Stimulated activated effector memory CD8-positive, alpha-beta T cell treated with anti-CD3 and anti-CD28 coated beads, Interleukin-12 subunit alpha, Interleukin-12 subunit beta, amount 100 ng/mL, for 72 hours (primary cell): ENCODE data around the gene PLSCR1.
A peak's percentile ranks its signal among the peaks of the same experiment; 100 is the strongest.

Experiments
- ATAC-seq: fragments of 150-1000 bp; cut with Tn5 transposase; 2 replicates; pipeline ENCODE4 v1.10.0; 2021
- DNase-seq, 2 donors: peaks; one replicate each; pipeline ENCODE4 v3.0.0; 2021 to 2022; ENCODE audit warnings: low spot score in 2 of 2
- H3K27ac Mint-ChIP-seq: one replicate; pipeline ENCODE4 v1.8.0; 2022; ENCODE audit warnings: mild to moderate bottlenecking, mixed read lengths
- H3K36me3 Mint-ChIP-seq: one replicate; pipeline ENCODE4 v1.8.0; 2022; ENCODE audit warnings: mild to moderate bottlenecking, mixed read lengths
- H3K4me1 Mint-ChIP-seq: one replicate; pipeline ENCODE4 v1.8.0; 2022; ENCODE audit warnings: mixed read lengths
- H3K4me3 Mint-ChIP-seq: one replicate; pipeline ENCODE4 v1.8.0; 2022; ENCODE audit warnings: mild to moderate bottlenecking, mixed read lengths
- H3K9me3 Mint-ChIP-seq: one replicate; pipeline ENCODE4 v1.8.0; 2022; ENCODE audit warnings: mixed read lengths

PLSCR1 gene

DNA sequence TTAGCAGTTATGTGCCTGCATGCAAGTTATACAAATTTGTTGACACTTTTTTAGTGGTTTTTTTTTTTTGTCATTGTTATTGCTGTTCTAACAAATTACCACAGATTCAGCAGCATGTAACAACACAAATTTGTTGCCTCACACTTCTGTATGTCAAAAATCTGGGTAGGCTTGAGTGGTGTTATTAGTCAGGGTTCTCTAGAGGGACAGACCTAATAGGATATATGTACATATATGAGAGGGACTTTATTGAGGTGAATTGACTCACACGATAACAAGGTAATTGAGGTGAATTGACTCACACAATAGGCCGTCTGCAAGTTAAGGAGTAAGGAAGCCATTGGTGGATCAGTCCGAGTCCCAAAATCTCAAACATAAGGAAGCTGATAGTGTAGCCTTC, 15.0 kb upstream of the PLSCR1 start:
- H3K9me3 Mint-ChIP-seq: no peaks in the 10 kb centered on the region
- H3K27ac Mint-ChIP-seq: no peak overlapping the region
- H3K36me3 Mint-ChIP-seq: no peaks in the 10 kb centered on the region
- peaks cover 2% of the 10 kb centered on the region for H3K4me1 Mint-ChIP-seq
- no peak overlapping the region for H3K4me3 Mint-ChIP-seq
- ATAC-seq: no peak
- DNase-seq: no peak

DNA sequence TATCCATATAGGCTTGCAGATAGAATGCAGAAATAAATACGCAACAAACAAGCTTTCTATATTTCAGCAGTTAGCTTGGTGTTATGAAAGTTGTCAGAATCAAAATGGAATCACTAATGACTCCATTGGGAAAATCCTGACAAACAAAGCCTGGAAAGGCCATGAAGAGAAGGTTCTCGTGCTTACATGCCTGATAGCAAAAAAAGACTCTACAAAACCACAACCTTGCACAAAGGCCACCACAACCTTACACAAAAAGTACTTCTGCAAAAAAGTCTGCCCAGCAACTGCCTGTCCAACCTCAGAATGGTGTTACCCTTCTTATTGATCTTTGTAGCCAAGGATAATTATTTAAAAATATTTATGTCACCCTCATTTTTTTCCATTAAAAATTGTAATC, 14.4 kb upstream of the PLSCR1 start:
- Mint-ChIP-seq H3K36me3 (no peaks in the 10 kb centered on the region), H3K27ac (no peak overlapping the region), H3K4me3 (no peak overlapping the region), H3K4me1 (peaks cover 8% of the 10 kb centered on the region), H3K9me3 (no peaks in the 10 kb centered on the region)
- DNase-seq (no peak), ATAC-seq (no peak)

GRCh38 chr3:146557745-146558144, 13.3 kb upstream of the PLSCR1 start:
- ATAC-seq (no peak), DNase-seq (no peak)
- Mint-ChIP-seq H3K27ac (no peak overlapping the region), H3K36me3 (no peaks in the 10 kb centered on the region), H3K9me3 (no peaks in the 10 kb centered on the region), H3K4me1 (peaks cover 14% of the 10 kb centered on the region), H3K4me3 (no peak overlapping the region)

DNA sequence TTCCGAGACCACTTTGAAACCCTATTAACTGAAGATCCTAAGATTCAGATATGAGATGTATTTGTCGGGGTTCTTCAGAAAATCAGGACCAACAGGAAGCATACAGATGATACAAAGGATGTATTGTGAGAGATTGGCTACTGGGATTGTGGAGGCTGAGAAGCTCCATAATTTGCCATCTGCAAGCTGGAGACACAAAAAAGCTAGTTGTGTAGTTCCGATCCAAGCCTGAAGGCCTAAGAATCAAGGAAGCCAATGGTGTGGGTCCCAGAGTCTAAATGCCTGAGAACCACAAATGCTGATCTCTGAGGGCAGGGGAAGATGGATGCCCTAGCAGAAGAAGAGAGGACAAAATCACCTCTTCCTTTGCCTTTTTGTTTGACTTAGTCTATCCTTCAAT, 10.9 kb upstream of the PLSCR1 start:
- Mint-ChIP-seq H3K9me3 (no peaks in the 10 kb centered on the region), H3K4me3 (no peak overlapping the region), H3K4me1 (peaks cover 25% of the 10 kb centered on the region), H3K27ac (no peak overlapping the region), H3K36me3 (no peaks in the 10 kb centered on the region)
- DNase-seq: no peak
- no peak for ATAC-seq

GRCh38 chr3:146554151-146554760, 9.8 kb upstream of the PLSCR1 start:
- H3K36me3 Mint-ChIP-seq: no peaks in the 10 kb centered on the region
- H3K9me3 Mint-ChIP-seq: no peaks in the 10 kb centered on the region
- ATAC-seq: peak; percentile 53
- H3K4me1 Mint-ChIP-seq: peaks cover 33% of the 10 kb centered on the region
- no peak overlapping the region for H3K4me3 Mint-ChIP-seq
- no peak for DNase-seq
- no peak overlapping the region for H3K27ac Mint-ChIP-seq

GRCh38 chr3:146550743-146551510, 6.5 kb upstream of the PLSCR1 start:
- peak; percentile 77 for ATAC-seq
- no peaks in the 10 kb centered on the region for H3K36me3 Mint-ChIP-seq
- no peak overlapping the region for H3K27ac Mint-ChIP-seq
- no peaks in the 10 kb centered on the region for H3K9me3 Mint-ChIP-seq
- H3K4me3 Mint-ChIP-seq: no peak overlapping the region
- no peak for DNase-seq
- H3K4me1 Mint-ChIP-seq: peaks cover 54% of the 10 kb centered on the region

- peaks cover 54% of the 10 kb centered on the region for H3K4me1 Mint-ChIP-seq
- H3K4me3 Mint-ChIP-seq: no peak overlapping the region
- ATAC-seq: no peak
- no peaks in the 10 kb centered on the region for H3K9me3 Mint-ChIP-seq
- DNase-seq: no peak
- no peak overlapping the region for H3K27ac Mint-ChIP-seq
- no peaks in the 10 kb centered on the region for H3K36me3 Mint-ChIP-seq
Measured at GRCh38 chr3:146550070-146550615, 5.7 kb upstream of the PLSCR1 start.

GRCh38 chr3:146547235-146547835, 2.9 kb upstream of the PLSCR1 start:
- Mint-ChIP-seq H3K36me3 (peaks cover 6% of the 10 kb centered on the region), H3K4me3 (no peak overlapping the region), H3K27ac (no peak overlapping the region), H3K9me3 (no peaks in the 10 kb centered on the region), H3K4me1 (peaks cover 52% of the 10 kb centered on the region)
- DNase-seq (no peak), ATAC-seq (peak; percentile 36)

- H3K4me3 Mint-ChIP-seq: no peak overlapping the region
- H3K9me3 Mint-ChIP-seq: no peaks in the 10 kb centered on the region
- no peak for DNase-seq
- no peak overlapping the region for H3K27ac Mint-ChIP-seq
- ATAC-seq: peak; percentile 48
- peaks cover 59% of the 10 kb centered on the region for H3K4me1 Mint-ChIP-seq
- H3K36me3 Mint-ChIP-seq: peaks cover 6% of the 10 kb centered on the region
Measured at GRCh38 chr3:146546366-146546965, 2.1 kb upstream of the PLSCR1 start.

- peak overlapping the region; percentile 91 for H3K4me3 Mint-ChIP-seq
- H3K9me3 Mint-ChIP-seq: no peaks in the 10 kb centered on the region
- DNase-seq: no peak
- peak overlapping the region; percentile 96 for H3K27ac Mint-ChIP-seq
- peaks cover 11% of the 10 kb centered on the region for H3K36me3 Mint-ChIP-seq
- peaks cover 59% of the 10 kb centered on the region for H3K4me1 Mint-ChIP-seq
- no peak for ATAC-seq
Measured at GRCh38 chr3:146544929-146545528, 622 bp upstream of the PLSCR1 start.

DNA sequence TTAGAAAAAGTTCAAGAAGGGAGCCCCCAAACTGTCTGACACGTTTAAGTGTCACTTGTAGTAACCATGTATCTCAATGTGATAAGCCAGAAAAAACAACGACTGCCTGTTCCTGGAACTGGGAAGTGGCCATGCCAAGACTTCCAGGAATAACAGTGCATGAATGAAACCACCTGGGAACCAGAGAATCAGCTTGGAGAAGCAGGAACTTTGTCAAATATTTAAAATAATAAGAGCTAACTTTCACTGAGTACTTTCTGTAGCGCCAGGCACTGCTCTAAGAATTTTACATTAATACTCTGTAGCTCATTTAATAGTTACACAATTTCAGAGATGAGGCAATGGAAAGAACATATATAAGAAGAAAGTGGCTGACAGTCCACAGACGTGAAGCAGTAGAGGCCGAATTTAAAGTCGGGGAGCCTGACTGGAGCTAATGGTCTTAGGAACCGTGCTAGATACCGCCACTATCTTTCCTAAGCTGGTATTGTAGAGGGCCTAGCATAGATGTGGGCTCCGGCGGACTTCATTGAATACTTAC, 876 bp downstream of the PLSCR1 start:
- peaks cover 54% of the 10 kb centered on the region for H3K4me1 Mint-ChIP-seq
- peaks cover 11% of the 10 kb centered on the region for H3K36me3 Mint-ChIP-seq
- peak overlapping the region; percentile 96 for H3K27ac Mint-ChIP-seq
- H3K9me3 Mint-ChIP-seq: no peaks in the 10 kb centered on the region
- DNase-seq (no peak), ATAC-seq (peak; percentile 3)
- peak overlapping the region; percentile 91 for H3K4me3 Mint-ChIP-seq

DNA sequence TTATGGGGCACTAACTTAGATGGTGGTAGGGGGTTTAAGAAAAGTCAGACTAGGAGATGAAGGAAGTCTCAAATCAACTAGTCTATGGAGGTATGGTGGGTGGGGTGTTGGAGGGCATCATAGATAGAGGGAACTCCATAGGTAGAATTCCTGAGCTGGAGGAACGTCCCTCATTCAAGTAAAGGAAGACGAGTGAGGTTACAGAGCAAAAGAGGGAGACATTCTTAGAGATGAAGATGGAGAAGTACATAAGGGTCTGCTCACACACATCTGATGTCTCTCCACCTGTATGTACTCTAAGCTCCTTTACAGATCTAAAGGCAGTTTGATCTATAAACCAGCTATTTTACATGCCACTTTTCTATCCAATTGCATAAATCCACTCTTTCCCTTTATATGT, 1.4 kb downstream of the PLSCR1 start:
- peak overlapping the region; percentile 96 for H3K27ac Mint-ChIP-seq
- H3K36me3 Mint-ChIP-seq: peaks cover 11% of the 10 kb centered on the region
- peak overlapping the region; percentile 91 for H3K4me3 Mint-ChIP-seq
- ATAC-seq (no peak), DNase-seq (no peak)
- no peaks in the 10 kb centered on the region for H3K9me3 Mint-ChIP-seq
- H3K4me1 Mint-ChIP-seq: peaks cover 53% of the 10 kb centered on the region

GRCh38 chr3:146542179-146542578, 2.2 kb downstream of the PLSCR1 start:
- Mint-ChIP-seq H3K27ac (peak overlapping the region; percentile 34), H3K36me3 (peaks cover 17% of the 10 kb centered on the region), H3K9me3 (no peaks in the 10 kb centered on the region), H3K4me1 (peaks cover 50% of the 10 kb centered on the region), H3K4me3 (peak overlapping the region; percentile 91)
- ATAC-seq (peak; percentile 31), DNase-seq (no peak)

DNA sequence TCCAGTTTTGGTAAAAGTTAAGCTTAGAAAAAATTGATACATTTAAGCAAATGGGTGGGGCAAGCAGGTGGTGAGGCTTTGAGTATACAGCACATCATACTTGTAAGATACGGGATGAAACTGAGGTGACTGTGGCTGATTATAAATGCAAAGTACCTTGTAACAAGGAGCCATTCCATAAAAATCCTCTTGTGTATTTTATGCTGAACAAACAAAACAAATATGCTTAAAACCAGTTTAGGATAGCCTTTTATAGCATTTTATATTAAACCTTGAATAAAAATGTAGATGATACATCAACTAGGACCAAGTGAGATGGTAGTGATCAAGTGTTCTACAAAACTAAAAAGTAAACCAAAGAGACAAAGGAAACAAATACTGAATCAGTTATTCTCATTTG, 3.4 kb downstream of the PLSCR1 start:
- Mint-ChIP-seq H3K36me3 (peaks cover 23% of the 10 kb centered on the region), H3K9me3 (no peaks in the 10 kb centered on the region), H3K4me3 (peak overlapping the region; percentile 91), H3K27ac (peak overlapping the region; percentile 12), H3K4me1 (peaks cover 41% of the 10 kb centered on the region)
- DNase-seq: no peak
- no peak for ATAC-seq

- peaks cover 23% of the 10 kb centered on the region for H3K36me3 Mint-ChIP-seq
- H3K27ac Mint-ChIP-seq: peak overlapping the region; percentile 12
- H3K4me3 Mint-ChIP-seq: peak overlapping the region; percentile 91
Measured at GRCh38 chr3:146540236-146540635, 4.2 kb downstream of the PLSCR1 start.

More at GRCh38 chr3:146540236-146540635, 4.2 kb downstream of the PLSCR1 start:
- no peaks in the 10 kb centered on the region for H3K9me3 Mint-ChIP-seq
- DNase-seq: no peak
- no peak for ATAC-seq
- H3K4me1 Mint-ChIP-seq: peaks cover 42% of the 10 kb centered on the region
